Sciatic nerve (tissue), 2 donors: ENCODE results near the gene S1PR2. TPM values are rescaled to one million over a fixed set of nuclear protein-coding genes. Genes with fewer than 3 reads are reported as not detected.

Experiments used
- ATAC-seq: fragments of 200-7000 bp; cut with Tn5 transposase; one replicate; pipeline ENCODE4 v1.9.1; 2020; ENCODE audit warnings: mild to moderate bottlenecking, moderate library complexity
- DNase-seq: peaks from one replicate; pipeline ENCODE4 v3.0.0-alpha.2; 2020; ENCODE audit warnings: low spot score
- intact Hi-C: fragments of 100-400 bp; cut with DNase I; formaldehyde crosslinking; loops from one replicate; pipeline ENCODE4 v1.14.2; 2022
- total RNA-seq: library from RNA; stranded (reverse); fragmentation: NEBNext Ultra II Directional; extraction: Animal tissue kit (Norgen Biotek cat#: 25700); gene quantifications from one replicate; pipeline ENCODE4 v1.2.1, GENCODE V29; 2021
- donor health status: DM: no; HTN: no; CAD: no.
- donor health status: DM: no; HTN: no; CAD: no.

Gene S1PR2
- total RNA-seq, 1 donor from 2014 or later: 15.9 TPM

DNA sequence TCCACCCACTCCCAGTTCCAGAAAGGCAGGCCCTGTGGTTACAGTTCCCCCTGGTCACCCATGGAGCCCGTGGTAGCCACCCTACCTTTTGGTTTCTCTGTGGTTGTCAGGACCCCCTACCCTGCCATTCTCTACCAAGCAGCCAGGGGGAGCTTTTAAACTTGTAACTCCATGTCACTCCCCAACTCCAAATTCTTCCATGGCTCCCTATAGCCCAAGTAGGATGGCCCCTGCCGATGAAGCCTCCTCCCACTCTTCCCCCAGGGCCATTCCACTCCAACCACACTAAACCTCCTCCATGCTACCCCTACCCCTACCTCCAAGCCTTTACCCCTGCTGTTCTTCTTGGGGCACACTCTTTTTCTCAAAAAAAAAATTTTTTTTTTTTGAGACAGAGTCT lies 2.2 kb downstream of the S1PR2 start:
- ATAC-seq (no peak), DNase-seq (no peak)
- intact Hi-C loops: no loop called here

DNA sequence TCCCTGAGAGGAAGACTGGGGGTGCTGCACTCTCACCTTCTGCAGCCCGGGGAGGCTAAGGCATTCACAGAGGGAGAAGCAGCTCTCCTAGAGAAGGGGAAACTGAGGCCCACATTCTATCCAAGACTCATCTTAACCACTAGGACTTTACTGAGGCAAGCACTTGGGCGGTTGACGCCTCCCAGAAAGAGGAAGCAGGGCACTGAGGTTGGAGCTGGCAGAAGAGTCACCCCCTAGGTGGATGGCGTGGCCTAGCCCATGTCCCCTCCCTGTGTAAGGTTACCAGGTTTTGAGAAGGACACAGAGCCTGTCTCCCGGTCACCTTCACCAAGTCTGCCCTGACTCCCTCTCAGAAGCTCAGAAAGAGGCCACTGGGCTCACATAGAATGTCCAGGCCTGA lies 2.7 kb downstream of the S1PR2 start:
- ATAC-seq (no peak), DNase-seq (no peak)
- intact Hi-C loops: no loop called here

DNA sequence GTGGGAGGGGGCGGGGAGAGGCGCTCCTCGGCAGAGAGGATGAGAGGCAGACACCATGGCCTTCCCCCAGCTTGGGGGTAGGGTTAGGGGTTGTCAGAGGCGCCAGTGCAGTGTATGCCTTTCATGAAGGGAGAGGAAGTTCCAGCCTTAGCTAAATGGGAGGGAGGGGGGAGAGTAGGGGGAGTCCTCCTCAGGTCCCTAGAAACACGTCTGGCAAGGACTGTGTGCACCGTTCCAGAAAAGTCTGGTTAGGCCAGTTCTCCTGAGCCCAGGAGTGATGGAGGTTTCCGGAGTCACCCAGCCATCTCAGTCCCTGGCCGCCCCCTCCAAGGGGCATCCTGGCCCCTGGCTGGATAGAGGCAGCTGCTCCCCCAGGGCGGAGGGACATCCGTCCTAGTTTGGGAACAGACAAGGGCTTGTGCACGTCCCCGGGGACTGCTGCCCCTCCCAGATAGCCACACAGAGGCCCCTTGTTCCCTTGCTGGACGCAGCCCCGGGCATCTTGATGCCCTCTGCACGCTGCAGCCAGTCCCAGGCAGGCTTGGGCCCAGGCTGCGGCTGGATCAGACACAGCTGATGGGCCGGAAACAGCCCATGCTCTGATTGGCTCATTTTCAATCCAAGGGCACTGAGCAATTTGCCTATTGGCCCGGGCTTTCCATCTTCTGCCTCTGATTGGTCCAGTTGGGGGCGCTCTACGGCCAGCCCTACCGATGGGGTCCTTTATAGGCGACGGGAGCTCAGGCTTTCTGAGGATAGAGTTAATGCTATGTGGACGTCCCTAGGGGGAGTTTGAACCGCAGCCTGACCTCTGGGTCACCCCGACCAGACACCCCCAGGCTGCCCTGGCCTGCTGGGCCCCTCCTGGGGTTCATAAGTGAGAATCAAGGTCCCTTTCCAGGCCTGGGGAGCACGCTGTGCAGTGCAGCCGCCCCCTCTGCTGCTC lies 3.8 kb downstream of the S1PR2 start:
- intact Hi-C loops: no loop called here
- peak; percentile 81 for DNase-seq
- ATAC-seq: peak; percentile 8

DNA sequence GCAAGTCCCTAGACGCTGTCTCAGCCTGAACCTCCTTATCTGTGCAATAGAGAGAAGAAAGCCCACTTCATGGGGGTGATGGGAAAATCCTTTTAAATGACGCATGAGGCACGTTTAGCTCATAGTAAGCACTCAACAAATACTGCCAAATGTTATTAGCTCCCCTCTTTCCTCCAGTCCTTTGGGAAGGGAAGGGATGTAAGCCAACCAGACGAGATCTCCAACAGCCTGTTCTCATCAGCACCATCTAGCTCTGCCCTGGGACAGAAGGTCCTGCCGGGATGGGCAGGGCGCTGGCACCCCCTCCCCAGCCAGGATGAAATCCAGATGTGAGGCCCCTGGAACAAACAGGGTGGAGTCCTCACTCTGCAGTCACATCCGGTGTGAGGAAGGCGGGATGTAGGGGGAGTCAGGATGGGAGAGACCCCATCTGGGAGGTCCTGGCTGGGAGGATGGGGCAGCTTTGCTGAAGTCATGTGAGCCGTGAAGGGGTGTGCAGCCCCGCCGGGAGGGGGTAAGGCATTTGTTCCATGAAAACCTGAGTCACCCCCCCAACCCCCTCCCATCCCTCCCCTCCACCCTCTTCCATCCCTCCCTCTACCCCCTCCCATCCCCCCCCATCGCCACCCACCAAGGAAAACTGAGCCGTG lies 4.6 kb downstream of the S1PR2 start:
- ATAC-seq: peak; percentile 86
- DNase-seq: peak; percentile 85
- intact Hi-C loops: no loop called here

DNA sequence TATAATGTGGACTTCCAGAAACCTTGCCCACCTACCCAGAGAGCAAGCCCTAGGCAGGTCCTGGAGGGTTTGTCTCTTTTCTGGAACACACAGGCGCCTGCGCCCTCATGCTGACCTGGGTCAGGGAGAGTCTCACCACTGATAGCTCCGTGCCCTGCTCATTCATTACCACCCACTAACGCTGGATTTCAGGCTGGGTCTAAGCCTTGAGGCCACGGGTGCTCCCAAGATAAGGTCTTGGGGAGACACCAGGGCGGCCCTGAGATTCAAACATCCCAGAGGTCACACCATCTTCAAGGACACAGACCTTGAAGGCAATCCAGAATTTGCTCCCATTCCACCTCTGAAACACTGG lies 5.1 kb downstream of the S1PR2 start:
- intact Hi-C loops: no loop called here
- peak; percentile 4 for ATAC-seq
- no peak for DNase-seq

DNA sequence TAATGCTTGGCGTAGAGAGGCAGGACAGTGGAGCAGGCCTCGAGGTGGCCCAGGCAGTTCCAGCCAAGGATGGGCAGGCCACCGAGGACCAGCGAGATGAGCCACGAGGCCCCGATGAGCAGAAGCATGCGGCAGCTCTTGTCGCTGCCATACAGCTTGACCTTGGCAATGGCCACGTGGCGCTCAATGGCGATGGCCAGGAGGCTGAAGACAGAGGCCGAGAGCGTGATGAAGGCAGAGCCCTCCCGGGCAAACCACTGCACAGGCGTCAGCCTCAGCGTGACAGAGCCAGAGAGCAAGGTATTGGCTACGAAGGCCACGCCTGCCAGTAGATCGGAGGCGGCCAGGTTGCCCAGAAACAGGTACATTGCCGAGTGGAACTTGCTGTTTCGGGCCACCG lies 6.8 kb downstream of the S1PR2 start:
- ATAC-seq (no peak), DNase-seq (no peak)
- intact Hi-C loops: no loop called here

DNA sequence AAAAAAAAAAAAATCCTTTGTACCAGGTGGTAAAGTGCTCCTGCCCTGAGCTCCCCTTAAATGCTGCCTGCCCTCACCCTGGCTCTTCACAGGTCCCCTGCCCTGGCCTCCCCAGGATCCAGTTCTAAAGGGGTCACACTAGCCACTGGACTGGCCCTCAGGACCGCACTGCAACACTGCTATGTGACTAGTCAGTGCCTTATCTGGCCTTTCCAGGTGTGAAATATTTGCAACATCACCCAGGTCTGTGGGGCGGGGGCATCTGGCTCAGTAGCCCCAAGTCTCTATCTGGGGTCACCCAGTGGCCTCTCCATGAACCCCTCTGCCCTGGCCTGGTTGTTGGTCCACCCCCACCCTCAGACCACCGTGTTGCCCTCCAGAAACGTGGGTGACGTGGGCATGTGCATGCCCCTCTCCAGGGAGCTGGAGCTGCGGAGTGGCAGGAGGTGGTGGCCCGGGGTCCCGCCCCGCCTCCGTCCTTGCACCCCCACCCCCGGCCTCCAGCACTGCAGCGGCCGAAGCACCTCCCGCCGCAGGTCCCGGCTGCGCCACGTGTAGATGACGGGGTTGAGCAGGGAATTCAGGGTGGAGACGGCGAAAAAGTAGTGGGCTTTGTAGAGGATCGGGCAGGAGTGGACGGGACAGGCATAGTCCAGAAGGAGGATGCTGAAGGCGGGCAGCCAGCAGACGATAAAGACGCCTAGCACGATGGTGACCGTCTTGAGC lies 7.5 kb downstream of the S1PR2 start:
- ATAC-seq (no peak), DNase-seq (no peak)
- intact Hi-C loops: no loop called here

DNA sequence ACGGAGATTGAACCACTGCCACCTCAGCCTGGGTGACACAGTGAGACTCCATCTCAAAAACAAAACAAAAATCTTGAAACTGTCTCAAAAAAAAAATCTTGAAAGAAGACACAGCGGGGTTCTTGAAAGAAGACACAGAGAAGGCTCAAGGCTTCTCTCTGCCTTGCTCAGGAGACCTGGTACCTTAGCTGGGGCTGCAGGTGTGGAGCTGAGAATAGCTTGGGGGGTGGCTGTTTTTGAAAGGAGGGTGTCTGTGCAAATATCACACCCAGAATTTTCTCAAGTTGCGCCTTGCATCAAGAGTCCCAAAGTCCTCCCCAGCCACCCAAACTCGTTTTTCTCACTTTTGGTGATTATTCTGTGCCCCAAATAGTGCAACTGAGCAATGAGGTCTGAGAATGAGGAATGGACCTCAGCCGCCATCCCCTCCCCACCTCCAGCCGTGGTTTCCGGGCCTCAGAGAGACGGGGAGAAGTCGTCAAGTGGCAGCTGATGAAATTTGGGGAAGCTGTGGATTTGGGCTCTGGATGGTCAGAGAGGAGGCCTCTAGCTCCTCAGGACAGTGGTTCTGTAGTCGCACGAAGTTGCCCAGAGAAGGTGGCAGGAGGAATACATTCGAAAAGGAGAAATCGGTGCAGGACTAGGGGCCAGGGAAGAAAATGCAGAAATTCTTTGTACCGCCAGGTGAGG lies 8.8 kb downstream of the S1PR2 start:
- no peak for ATAC-seq

DNA sequence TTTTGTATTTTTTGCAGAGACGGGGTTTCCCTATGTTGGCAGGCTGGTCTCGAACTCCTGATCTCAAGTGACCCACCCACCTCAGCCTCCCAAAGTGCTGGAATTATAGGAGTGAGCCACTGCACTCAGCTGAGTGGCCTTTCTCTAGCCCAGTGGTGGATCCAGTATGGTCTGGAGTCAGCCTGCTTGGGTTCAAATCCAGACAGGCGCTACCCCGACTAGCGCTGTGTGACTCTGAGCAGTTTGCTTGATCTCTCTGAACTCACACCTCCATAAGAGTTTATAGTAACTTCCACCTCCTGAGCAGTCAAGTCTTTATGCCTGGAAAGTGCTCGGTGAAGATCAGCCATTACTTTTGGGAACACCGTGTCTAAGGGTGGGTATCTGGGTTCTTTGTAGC lies 10.4 kb downstream of the S1PR2 start:
- intact Hi-C loops: no loop called here
- no peak for DNase-seq
- no peak for ATAC-seq

More for the DNA sequence above, 8.8 kb downstream of the S1PR2 start:
- no peak for DNase-seq
- intact Hi-C loops: no loop called here

DNA sequence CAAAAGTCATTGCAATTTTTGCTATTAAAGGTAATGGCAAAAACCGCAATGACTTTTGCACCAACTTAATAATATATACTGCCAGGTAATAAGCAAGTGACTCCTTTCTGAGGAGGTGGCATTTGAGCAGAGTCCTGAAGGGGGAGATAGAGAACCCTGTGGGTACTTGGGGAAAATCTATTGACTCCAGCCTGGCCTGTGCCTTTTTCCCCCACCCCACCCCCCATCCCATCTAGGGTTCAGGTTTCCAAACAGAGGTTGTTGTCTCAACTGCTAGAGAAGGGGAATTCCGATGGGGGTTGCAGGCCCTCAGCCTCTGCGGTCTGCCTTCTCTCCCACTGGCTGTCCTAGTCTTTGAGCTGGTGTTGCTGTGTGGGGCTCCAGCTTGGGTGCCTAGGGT lies 11.5 kb downstream of the S1PR2 start:
- ATAC-seq: no peak
- DNase-seq: no peak
- intact Hi-C loops: no loop called here

DNA sequence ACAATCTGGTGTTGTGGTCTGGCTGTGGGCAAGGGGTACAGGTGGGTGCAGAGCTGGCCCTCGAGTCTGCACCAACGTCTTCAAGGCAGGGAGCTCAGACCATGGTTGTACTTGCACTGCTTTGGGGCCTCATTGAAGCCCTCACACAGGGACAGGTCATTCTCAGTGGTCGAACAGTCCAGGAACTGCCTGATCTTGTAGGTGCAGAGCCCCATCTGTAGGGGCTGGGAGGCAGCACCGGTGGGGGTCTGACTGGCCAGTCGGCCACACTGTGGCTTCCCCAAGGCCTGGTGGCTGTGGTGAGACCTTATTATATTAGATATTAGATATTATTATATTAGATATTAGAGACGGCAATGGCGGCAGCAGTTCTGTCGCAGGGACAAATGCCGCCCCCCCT lies 14.0 kb downstream of the S1PR2 start:
- ATAC-seq: no peak
- intact Hi-C loops: no loop called here
- no peak for DNase-seq

DNA sequence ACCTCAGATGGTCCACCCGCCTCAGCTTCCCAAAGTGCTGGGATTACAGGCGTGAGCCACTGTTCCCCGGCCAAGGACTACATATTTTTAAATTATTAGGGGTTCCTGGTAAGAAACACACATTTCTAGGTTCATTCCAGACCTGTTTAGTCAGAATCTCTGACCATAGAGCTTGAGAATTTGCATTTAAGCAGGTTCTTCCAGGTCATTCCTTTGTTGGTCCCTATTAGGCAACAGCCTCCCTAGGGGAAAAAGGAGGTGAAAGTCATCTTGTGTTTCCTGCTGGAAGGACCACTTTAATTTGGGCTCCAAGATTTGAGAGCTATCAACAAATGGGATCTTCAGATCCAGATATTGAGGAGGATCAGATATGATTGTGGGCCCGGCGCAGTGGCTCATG lies 16.3 kb downstream of the S1PR2 start:
- intact Hi-C loops: no loop called here
- DNase-seq (no peak), ATAC-seq (no peak)

DNA sequence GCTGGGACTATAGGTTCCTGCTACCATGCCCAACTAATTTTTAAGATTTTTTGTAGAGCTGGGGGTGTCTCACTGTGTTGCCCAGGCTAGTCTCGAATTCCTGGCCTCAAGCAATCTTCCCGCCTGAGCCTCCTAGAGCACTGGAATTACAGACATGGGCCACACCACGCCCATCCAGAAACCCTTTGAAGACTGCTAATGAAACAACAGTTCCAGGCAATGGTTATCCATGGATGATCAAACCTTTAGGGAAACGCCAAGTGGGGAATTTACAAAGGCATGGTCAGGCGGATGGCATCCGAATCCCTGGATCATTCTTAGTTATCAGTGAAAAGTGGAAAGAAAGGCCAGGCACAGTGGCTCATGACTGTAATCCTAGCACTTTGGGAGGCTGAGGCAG lies 19.4 kb downstream of the S1PR2 start:
- DNase-seq (no peak), ATAC-seq (no peak)
- intact Hi-C loops: no loop called here

DNA sequence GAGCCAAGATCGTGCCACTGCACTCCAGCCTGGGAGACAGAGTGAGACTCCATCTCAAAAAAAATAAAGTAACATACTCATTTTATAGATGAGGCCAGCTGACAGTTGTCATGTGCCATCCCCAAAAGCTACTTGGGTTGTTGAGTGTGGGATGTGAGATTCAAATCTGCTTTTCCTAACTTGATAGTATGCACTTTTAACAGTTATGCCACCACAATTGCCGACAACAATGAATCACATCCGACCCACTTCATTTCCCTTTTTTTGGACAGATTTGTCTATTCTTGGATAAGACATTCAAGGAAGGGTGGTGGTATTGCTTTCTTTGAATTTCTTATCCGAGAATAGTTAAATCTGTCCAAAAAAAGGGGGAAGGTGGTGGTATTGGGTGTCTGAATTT lies 20.1 kb downstream of the S1PR2 start:
- intact Hi-C loops: no loop called here
- DNase-seq (no peak), ATAC-seq (no peak)

DNA sequence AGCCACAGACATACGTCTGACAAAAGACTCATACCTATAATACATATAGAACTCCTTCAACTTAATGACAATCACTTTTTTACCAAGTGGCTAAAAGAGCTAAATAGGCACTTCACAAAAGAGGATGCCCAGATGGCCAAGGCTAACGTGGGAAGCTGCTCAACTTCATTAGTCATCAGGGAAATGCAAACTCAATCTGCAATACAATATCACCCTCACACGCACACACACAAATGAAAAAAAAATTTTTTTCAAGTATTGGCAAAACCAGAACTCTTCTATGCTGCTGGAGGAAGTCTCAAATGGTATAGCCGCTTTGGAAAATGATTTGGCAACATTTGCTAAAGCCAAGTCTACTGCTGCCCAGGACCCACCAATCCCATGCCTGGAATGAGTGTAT lies 21.8 kb downstream of the S1PR2 start:
- no peak for ATAC-seq
- no peak for DNase-seq
- intact Hi-C loops: no loop called here

DNA sequence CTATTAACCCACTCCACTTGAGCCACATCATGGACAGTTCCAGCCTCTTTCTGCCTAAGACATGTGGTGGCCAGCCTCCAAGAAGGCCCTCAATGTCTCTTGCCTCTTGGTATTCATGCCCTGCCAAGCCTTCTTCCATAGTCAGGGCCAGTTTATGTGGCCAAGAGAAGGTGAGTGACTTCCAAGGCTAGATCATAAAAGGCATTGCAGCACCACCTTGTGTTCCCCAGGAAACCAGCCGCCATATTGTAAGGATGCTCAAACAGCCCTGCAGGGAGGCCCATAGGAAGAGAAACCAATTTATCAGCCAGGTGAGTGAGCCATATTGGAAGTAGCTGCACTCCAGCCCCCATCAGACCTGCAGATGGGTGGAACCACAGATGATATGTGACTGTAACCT lies 24.1 kb downstream of the S1PR2 start:
- ATAC-seq: no peak
- intact Hi-C loops: no loop called here
- no peak for DNase-seq

DNA sequence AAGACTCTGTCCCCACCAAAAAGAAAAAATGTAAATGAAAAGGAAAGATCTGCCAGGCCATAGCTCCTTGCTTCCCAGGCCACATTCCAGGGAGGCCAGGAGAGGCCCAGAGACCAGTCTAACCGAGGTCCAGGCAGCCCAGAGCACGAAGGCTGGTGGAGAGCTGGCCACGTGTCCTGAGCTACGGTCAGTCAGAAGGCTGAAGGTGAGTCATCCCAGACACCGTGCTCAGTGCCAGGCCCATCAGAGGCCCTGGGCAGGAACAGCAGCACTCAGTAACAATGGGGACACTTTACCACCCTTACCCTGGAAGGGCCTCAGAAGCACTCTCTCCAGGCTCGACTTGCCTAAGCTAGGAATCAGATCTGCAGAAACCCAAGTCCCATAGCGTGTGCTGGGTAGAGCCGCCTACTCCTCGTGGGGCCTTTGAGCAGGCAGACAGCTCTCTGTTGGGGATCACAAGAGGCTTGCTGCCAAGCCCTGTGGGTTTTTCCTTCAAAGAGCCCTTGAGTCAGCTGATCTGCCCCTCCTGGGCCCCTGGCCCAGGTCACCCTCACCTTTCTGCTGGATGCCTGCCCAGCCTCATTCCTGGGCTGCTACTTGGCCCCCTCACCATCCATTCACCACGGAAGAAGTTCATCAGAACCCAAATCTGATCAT lies 24.8 kb downstream of the S1PR2 start:
- ATAC-seq: no peak
- intact Hi-C loops: no loop called here
- DNase-seq: no peak

DNA sequence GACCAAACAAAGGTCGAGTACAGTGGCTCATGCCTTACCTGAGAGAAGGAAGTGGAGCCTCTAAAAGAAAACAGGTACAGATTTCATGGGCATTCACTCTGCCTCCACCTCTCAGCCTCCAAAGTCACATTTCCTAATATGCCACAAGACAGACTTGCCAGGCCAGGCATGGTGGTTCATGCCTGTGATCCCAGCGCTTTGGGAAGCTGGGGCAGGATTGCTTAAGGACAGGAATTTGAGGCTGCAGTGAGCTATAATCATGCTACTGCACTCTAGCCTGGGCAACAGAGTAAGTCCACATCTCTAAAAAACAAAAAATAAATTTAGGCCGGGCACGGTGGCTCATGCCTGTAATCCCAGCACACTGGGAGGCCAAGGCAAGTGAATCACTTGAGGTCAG lies 25.5 kb downstream of the S1PR2 start:
- intact Hi-C loops: no loop called here
- DNase-seq (no peak), ATAC-seq (no peak)

DNA sequence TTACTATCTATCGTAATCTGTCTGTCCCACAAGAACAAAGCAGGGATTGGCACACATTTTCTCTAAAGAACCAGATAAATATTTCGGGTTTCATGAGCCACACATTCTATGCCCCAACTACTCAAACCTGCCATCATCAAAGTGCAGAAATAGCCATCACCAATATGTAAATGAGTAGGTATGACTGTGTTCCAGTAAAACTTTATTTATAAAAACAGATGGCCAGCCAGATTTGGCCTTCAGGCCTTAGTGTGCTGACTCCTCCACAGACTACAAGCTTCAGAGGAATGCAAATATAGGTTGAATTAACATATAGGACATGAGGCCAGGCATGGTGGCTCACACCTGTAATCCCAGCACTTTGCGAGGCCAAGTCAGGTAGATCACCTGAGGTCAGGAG lies 27.4 kb downstream of the S1PR2 start:
- intact Hi-C loops: no loop called here
- ATAC-seq (no peak), DNase-seq (no peak)
